Thymus (tissue), 11 donors: ENCODE results near the gene ZNF780B. TPM values are rescaled to one million over a fixed set of nuclear protein-coding genes. Genes with fewer than 3 reads are reported as not detected.

Experiments used
- DNase-seq, 9 donors: peaks; one replicate each; pipeline ENCODE4 v3.0.0-alpha.2; 2013; ENCODE audit warnings: low spot score in 9 of 9, low read depth in 6 of 9, missing footprints in 1 of 9
- H3K27ac ChIP-seq, 2 donors: one replicate each; pipeline ENCODE4 v1.5.1; 2013; ENCODE audit warnings: control low read depth in 1 of 2, low read depth in 1 of 2, low read length in 1 of 2, mild to moderate bottlenecking in 1 of 2, moderate library complexity in 1 of 2
- H3K27me3 ChIP-seq, 2 donors: one replicate each; pipeline ENCODE4 v1.5.1; 2013; ENCODE audit warnings: low read length in 1 of 2; ENCODE audit not compliant: control insufficient read depth in 2 of 2, insufficient read depth in 1 of 2
- H3K36me3 ChIP-seq, 2 donors: one replicate each; pipeline ENCODE4 v1.5.1; 2013; ENCODE audit warnings: low read length in 1 of 2, mild to moderate bottlenecking in 1 of 2, moderate library complexity in 1 of 2; ENCODE audit not compliant: control insufficient read depth in 2 of 2, insufficient read depth in 2 of 2
- H3K4me1 ChIP-seq, 2 donors: one replicate each; pipeline ENCODE4 v1.5.1; 2013; ENCODE audit warnings: low read length in 2 of 2; ENCODE audit not compliant: control insufficient read depth in 2 of 2, insufficient read depth in 2 of 2
- H3K4me3 ChIP-seq, 2 donors: one replicate each; pipeline ENCODE4 v1.5.1; 2013; ENCODE audit warnings: low read length in 2 of 2, control low read depth in 1 of 2, mild to moderate bottlenecking in 1 of 2
- H3K9me3 ChIP-seq, 2 donors: one replicate each; pipeline ENCODE4 v1.5.1; 2013; ENCODE audit warnings: low read length in 1 of 2, mild to moderate bottlenecking in 1 of 2; ENCODE audit not compliant: control insufficient read depth in 2 of 2, insufficient read depth in 1 of 2
- WGBS: extraction: QIAGEN DNeasy Blood & Tissue Kit; methylation state at CpG from one replicate; pipeline ENCODE4 v1.1.7; 2013; 5-methylcytosine and 5-hydroxymethylcytosine counted together
- polyA plus RNA-seq: library from polyadenylated mRNA; stranded (reverse); fragments of 200-250 nt; gene quantifications from one replicate; pipeline ENCODE4 v1.2.3, GENCODE V29; 2013
- total RNA-seq: library from RNA; stranded (reverse); fragments of 120-200 nt; gene quantifications from one replicate; pipeline ENCODE4 v1.2.4, GENCODE V29; 2013
- donor health status: healthy.

ZNF780B gene
- total and polyA plus RNA-seq, 2 donors = 10.7 to 12.4 TPM

DNA sequence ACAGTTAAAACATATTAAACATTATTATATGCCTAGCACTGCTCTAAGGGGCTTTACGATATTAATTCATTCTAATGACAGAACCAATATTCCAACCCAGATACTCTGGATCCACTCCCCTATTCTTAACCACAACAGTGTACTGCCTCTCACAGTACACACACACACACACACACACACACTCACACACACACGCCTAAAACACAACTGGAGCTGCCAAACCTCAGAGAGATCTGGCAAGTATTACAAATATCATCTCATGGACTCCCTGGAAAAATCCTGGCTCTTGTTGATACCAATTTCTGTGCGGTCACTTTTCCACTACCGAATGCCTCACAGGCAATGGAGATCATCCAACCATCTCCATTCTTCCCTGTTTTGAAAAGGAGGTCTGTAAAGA is 33.4 kb upstream of the ZNF780B start:
- H3K4me3 ChIP-seq = peak overlapping the region; percentile 87 to 96
- WGBS = 92% methylated on average over 4 of the region's 4 CpGs
- no peak overlapping the region for H3K27ac ChIP-seq
- H3K4me1 ChIP-seq = peaks cover 5 to 9% of the 10 kb centered on the region in 2 donors
- DNase-seq = no peak
- H3K36me3 ChIP-seq = peaks cover 0 to 6% of the 10 kb centered on the region in 2 donors
- no peaks in the 10 kb centered on the region for H3K27me3 ChIP-seq
- no peaks in the 10 kb centered on the region for H3K9me3 ChIP-seq

DNA sequence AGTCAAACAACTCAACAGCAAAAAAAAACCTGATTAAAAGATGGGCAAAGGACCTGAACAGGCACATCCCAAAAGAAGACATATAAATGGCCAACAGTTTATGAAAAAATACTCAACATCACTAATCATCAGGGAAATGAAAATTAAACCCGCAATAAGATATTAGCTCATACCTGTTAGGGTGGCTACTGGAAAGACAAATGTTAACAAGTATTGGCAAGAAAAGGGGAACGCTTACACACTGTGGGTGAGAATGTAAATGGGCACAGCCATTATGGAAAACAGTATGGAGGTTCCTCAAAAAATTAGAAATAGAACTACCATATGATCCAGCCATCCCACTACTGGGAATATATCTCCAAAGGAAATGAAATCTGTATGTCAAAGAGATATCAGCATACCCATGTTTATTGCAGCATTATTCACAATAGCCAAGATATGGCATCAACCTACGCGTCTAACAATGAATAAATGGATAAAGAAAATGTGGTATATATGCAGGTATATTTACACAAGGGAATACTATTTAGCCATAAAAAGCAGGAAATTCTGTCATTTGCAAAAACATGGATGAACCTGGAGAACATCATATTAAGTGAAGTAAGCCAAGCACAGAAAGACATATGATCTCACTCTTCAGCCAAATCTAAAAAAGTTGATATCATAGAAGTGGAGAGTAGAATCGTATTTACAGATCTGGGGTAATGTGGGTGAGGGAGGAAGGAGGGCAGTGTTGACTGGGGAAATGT is 32.4 kb upstream of the ZNF780B start:
- H3K4me3 ChIP-seq = no peak overlapping the region
- no peak for DNase-seq
- WGBS = 89% methylated on average over 5 of the region's 5 CpGs
- no peaks in the 10 kb centered on the region for H3K27me3 ChIP-seq
- H3K27ac ChIP-seq = no peak overlapping the region
- no peaks in the 10 kb centered on the region for H3K9me3 ChIP-seq
- peaks cover 7 to 13% of the 10 kb centered on the region in 2 donors for H3K36me3 ChIP-seq
- peaks cover 5 to 9% of the 10 kb centered on the region in 2 donors for H3K4me1 ChIP-seq

DNA sequence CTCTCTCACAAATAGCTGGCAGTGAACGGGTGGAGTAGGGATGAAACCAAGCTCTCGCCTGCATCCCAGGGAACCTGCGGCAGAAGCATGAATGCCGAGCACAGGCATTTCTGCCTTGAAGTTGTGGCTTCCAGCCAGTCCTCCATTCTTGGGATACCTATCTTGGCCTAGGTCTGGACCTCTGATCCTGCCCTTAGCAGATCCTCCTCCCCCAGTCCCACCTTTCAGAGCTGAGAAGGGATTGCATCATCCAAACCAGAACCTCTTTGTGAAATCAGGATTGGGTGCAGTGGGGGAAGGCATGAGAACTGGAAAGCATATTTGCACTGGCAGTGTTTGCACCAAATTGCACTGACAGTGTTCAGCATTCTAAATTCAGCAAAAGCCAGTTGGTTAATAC is 28.9 kb upstream of the ZNF780B start:
- 98% methylated on average over 4 of the region's 4 CpGs for WGBS
- peaks cover 5 to 6% of the 10 kb centered on the region in 2 donors for H3K4me1 ChIP-seq
- H3K4me3 ChIP-seq = no peak overlapping the region
- no peak overlapping the region for H3K27ac ChIP-seq
- H3K27me3 ChIP-seq = no peaks in the 10 kb centered on the region
- peaks cover 30% of the 10 kb centered on the region in 2 donors for H3K36me3 ChIP-seq
- no peak for DNase-seq
- H3K9me3 ChIP-seq = no peaks in the 10 kb centered on the region

DNA sequence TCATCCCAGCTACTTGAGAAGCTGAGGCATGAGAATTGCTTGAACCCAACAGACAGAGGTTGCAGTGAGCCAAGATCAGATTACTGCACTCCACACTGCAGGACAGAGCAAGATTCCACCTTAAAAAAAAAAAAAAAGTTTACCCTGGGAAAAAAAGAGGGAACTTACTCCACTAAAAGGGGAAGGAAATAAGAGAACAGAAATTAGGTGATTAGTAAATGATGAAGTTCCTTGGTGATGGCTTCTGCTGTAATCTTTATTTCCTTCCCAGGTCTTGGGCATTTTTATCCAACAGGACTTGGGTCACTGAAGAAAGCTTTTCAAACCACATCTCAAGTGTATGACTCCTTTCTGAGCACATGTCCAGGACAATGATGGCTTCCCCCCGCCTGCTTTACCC is 25.4 kb upstream of the ZNF780B start:
- Histone ChIP-seq H3K36me3 (peaks cover 41 to 48% of the 10 kb centered on the region in 2 donors), H3K27me3 (no peaks in the 10 kb centered on the region), H3K9me3 (peaks cover 2 to 10% of the 10 kb centered on the region in 2 donors), H3K27ac (no peak overlapping the region), H3K4me3 (no peak overlapping the region), H3K4me1 (no peaks in the 10 kb centered on the region)
- 100% methylated on average over 1 of the region's 1 CpG for WGBS
- no peak for DNase-seq

DNA sequence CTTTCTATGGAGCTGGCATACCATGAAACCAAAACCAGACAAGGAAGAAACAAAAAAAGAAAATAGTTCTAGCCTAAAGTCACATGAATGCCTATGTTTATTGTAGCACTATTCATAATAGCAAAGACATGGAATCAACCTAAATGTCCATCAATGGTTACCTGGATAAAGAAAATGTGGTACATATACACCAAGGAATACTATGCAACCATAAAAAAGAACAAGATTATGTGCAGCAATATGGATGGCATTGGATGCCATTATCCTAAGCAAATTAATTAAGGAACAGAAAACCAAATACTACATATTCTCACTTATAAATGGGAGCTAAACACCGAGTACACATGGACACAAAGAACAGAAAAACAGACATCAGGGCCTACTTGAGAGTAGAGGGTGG is 24.3 kb upstream of the ZNF780B start:
- H3K36me3 ChIP-seq = peaks cover 46 to 59% of the 10 kb centered on the region in 2 donors
- no peaks in the 10 kb centered on the region for H3K4me1 ChIP-seq
- no peak overlapping the region for H3K4me3 ChIP-seq
- H3K27ac ChIP-seq = no peak overlapping the region
- DNase-seq = no peak
- 100% methylated on average over 1 of the region's 1 CpG for WGBS
- H3K9me3 ChIP-seq = peaks cover 2 to 10% of the 10 kb centered on the region in 2 donors
- no peaks in the 10 kb centered on the region for H3K27me3 ChIP-seq

DNA sequence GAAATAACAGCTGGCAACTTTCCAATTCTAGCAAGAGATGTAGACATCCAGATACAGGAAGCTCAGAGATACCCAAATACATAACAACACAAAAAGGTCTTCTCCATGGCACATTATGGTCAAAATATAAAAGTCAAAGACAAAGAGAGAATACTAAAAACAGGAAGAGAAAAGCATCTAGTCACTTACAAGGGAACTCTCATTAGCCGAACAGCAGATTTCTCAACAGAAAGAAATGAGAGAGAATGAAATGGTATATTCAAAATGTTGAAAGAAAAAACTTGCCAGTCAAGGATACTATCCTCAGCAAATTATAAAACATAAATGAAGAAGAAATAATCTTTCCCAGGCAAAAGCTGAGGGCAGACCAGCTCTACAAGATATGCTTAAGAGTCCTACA is 22.3 kb upstream of the ZNF780B start:
- DNase-seq = no peak
- WGBS = 98% methylated on average over 1 of the region's 1 CpG
- H3K36me3 ChIP-seq = peaks cover 41 to 70% of the 10 kb centered on the region in 2 donors

DNA sequence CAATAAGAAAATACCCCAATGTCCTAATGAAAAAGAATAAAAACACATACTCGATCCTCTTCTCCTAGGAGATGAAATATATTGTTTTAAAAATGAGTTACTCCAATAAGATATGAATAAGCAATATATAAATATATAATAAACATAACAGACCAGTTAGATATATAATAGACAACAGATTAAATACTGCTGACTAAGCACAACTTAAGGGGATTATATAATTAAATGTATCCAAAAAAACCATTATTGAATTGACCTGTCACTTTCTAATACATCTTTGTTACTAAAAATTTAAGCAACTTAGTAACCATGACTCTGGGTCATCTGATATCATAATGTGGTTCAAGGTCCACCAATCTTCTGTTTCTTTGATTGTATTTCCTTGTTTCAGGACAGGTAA is 14.0 kb upstream of the ZNF780B start:
- peaks cover 7 to 19% of the 10 kb centered on the region in 2 donors for H3K36me3 ChIP-seq
- H3K27me3 ChIP-seq = no peaks in the 10 kb centered on the region
- H3K27ac ChIP-seq = no peak overlapping the region
- no peak for DNase-seq
- no peak overlapping the region for H3K4me3 ChIP-seq
- H3K9me3 ChIP-seq = peaks cover 0 to 10% of the 10 kb centered on the region in 2 donors
- WGBS = 95% methylated on average over 1 of the region's 1 CpG
- H3K4me1 ChIP-seq = no peaks in the 10 kb centered on the region

More for the DNA sequence above, 22.3 kb upstream of the ZNF780B start:
- Histone ChIP-seq H3K9me3 (peaks cover 3 to 16% of the 10 kb centered on the region in 2 donors), H3K4me3 (no peak overlapping the region), H3K27ac (no peak overlapping the region), H3K27me3 (no peaks in the 10 kb centered on the region), H3K4me1 (no peaks in the 10 kb centered on the region)

DNA sequence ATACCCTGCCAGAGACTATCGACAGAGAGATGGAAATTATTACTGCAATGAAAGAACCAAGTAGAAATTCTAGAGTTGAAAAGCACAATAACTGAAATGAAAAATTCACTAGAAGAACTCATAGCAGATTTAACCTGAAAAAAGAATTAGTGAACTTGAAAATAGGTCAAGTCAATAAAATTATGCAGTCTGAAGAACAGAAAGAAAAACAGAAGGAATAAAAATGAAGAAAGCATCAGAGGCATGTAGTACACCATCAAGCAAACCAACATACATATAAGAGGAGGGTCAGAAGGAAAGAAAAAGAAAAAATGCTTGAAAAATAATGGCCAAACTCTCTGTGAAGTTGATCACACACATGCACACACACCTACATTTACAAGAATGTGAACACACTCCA is 3.6 kb upstream of the ZNF780B start:
- DNase-seq = no peak
- H3K4me3 ChIP-seq = no peak overlapping the region
- peaks cover 9 to 10% of the 10 kb centered on the region in 2 donors for H3K4me1 ChIP-seq
- H3K27ac ChIP-seq = no peak overlapping the region
- H3K36me3 ChIP-seq = no peaks in the 10 kb centered on the region
- no peaks in the 10 kb centered on the region for H3K27me3 ChIP-seq
- H3K9me3 ChIP-seq = peaks cover 0 to 4% of the 10 kb centered on the region in 2 donors
- WGBS = 99% methylated on average over 1 of the region's 1 CpG

DNA sequence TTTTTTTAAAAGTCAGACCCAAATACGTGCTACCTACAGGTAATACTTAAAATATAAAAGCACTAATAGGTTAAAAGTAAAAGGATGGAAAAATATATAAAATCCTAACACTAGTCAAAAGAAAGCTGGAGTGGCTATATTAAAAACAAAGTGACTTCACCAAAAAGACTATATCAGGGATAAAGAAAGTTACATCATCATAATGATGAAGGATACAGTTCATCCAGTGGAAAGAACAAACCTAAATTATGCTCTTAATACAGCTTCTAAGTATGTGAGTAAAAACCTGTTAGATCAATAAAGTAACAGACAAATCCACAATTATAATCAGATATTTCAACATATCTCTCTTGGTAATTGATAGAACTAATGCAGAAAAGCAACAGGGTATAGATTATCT is 1.1 kb upstream of the ZNF780B start:
- no peaks in the 10 kb centered on the region for H3K9me3 ChIP-seq
- no peak overlapping the region for H3K4me3 ChIP-seq
- H3K27ac ChIP-seq = no peak overlapping the region
- peaks cover 11 to 13% of the 10 kb centered on the region in 2 donors for H3K4me1 ChIP-seq
- H3K27me3 ChIP-seq = no peaks in the 10 kb centered on the region
- DNase-seq = no peak
- H3K36me3 ChIP-seq = no peaks in the 10 kb centered on the region
- 86% methylated on average over 1 of the region's 1 CpG for WGBS
